CD4-positive, alpha-beta T cell treated with Interleukin-4 for 1 hour (primary cell): Measurements from ENCODE around the gene EPHA7.

ENCODE experiments used
- DNase-seq, 2 donors: peaks; one replicate each; pipeline ENCODE4 v3.0.0-alpha.2; 2020 to 2022

EPHA7 gene

GRCh38 chr6:93319304-93319703, 100.1 kb downstream of the EPHA7 start:
- DNase-seq = no peak

GRCh38 chr6:93318121-93318520, 101.2 kb downstream of the EPHA7 start:
- DNase-seq = no peak

GRCh38 chr6:93317592-93317991, 101.8 kb downstream of the EPHA7 start:
- DNase-seq = no peak

GRCh38 chr6:93307505-93308409, 111.6 kb downstream of the EPHA7 start:
- no peak for DNase-seq

GRCh38 chr6:93305088-93305487, 114.3 kb downstream of the EPHA7 start:
- no peak for DNase-seq

GRCh38 chr6:93304505-93304904, 114.9 kb downstream of the EPHA7 start:
- DNase-seq = no peak

GRCh38 chr6:93300661-93301060, 118.7 kb downstream of the EPHA7 start:
- no peak for DNase-seq

GRCh38 chr6:93299622-93300021, 119.7 kb downstream of the EPHA7 start:
- DNase-seq = no peak

- DNase-seq = no peak
Observed at GRCh38 chr6:93295631-93296030, 123.7 kb downstream of the EPHA7 start.

- DNase-seq = no peak
Observed at GRCh38 chr6:93294879-93295278, 124.5 kb downstream of the EPHA7 start.

- no peak for DNase-seq
Observed at GRCh38 chr6:93293872-93294271, 125.5 kb downstream of the EPHA7 start.

GRCh38 chr6:93293460-93293859, 125.9 kb downstream of the EPHA7 start:
- DNase-seq = no peak

- DNase-seq = no peak
Observed at GRCh38 chr6:93282521-93283031, 136.8 kb downstream of the EPHA7 start.

GRCh38 chr6:93278241-93278640, 141.1 kb downstream of the EPHA7 start:
- no peak for DNase-seq

GRCh38 chr6:93272896-93273295, 146.5 kb downstream of the EPHA7 start:
- no peak for DNase-seq

GRCh38 chr6:93272211-93272610, 147.1 kb downstream of the EPHA7 start:
- DNase-seq = no peak

- no peak for DNase-seq
Observed at GRCh38 chr6:93266116-93266817, 153.1 kb downstream of the EPHA7 start.

- DNase-seq = no peak
Observed at GRCh38 chr6:93260881-93261280, 158.5 kb downstream of the EPHA7 start.

GRCh38 chr6:93259332-93259731, 160.0 kb downstream of the EPHA7 start:
- DNase-seq = no peak

GRCh38 chr6:93252930-93253329, 166.4 kb downstream of the EPHA7 start:
- DNase-seq = no peak

- no peak for DNase-seq
Observed at GRCh38 chr6:93248631-93249030, 170.7 kb downstream of the EPHA7 start.

GRCh38 chr6:93243231-93243778, 176.1 kb downstream of the EPHA7 start:
- no peak for DNase-seq

- no peak for DNase-seq
Observed at GRCh38 chr6:93242049-93242448, 177.3 kb downstream of the EPHA7 start.

GRCh38 chr6:93238632-93239031, 180.7 kb downstream of the EPHA7 start:
- DNase-seq = no peak
